Panc1 (cell line): ENCODE data around the gene RPP14.

Source experiments
- CTCF ChIP-seq: fragments of 450-650 bp; IDR thresholded peaks from 2 replicates; pipeline ENCODE4 v1.5.1; 2017; ENCODE audit warnings: mild to moderate bottlenecking
- POLR2AphosphoS5 ChIP-seq: IDR thresholded peaks from 2 replicates; pipeline ENCODE4 v1.6.1; 2012; ENCODE audit warnings: mild to moderate bottlenecking, low read depth, low read length, moderate library complexity
- SIN3A ChIP-seq: IDR thresholded peaks from 2 replicates; pipeline ENCODE4 v1.6.1; 2012; ENCODE audit warnings: low read depth, mild to moderate bottlenecking, low read length, moderate library complexity, borderline replicate concordance; ENCODE audit not compliant: insufficient read depth
- TCF7L2 ChIP-seq: IDR thresholded peaks from 2 replicates; pipeline ENCODE4 v1.6.1; 2011; ENCODE audit warnings: mild to moderate bottlenecking, low read depth, low read length, inconsistent platforms
- TF ChIP-seq, protein P1 (sequence below), 2 experiments: IDR thresholded peaks; 2 replicates each; pipeline ENCODE4 v1.6.1; 2011 to 2012; ENCODE audit warnings: low read depth in 2 of 2, control low read depth in 1 of 2, low read length in 1 of 2, mild to moderate bottlenecking in 1 of 2, moderate library complexity in 1 of 2; ENCODE audit not compliant: insufficient read depth in 1 of 2

DNA sequence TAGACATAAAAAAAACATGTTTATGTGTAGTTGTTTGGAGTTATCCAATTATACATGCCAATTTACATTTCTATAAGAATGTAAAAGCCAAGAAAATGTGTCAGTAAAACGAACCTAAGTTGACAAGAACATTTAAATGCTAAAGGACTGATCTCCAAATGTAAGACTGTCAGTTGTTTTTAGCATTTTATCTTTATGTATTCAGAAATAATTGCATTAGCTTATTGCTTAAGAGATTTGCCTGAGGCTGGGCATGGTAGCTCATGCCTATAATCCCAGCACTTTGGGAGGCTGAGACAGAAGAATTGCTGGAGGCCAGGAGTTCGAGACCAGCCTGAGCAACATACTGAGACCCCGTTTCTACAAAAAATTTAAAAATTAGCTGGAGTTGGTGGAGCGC, 53.6 kb downstream of the RPP14 start:
- TF ChIP-seq CTCF (no peak), POLR2AphosphoS5 (no peak), TCF7L2 (no peak), SIN3A (no peak)
- TF ChIP-seq, protein P1, sequence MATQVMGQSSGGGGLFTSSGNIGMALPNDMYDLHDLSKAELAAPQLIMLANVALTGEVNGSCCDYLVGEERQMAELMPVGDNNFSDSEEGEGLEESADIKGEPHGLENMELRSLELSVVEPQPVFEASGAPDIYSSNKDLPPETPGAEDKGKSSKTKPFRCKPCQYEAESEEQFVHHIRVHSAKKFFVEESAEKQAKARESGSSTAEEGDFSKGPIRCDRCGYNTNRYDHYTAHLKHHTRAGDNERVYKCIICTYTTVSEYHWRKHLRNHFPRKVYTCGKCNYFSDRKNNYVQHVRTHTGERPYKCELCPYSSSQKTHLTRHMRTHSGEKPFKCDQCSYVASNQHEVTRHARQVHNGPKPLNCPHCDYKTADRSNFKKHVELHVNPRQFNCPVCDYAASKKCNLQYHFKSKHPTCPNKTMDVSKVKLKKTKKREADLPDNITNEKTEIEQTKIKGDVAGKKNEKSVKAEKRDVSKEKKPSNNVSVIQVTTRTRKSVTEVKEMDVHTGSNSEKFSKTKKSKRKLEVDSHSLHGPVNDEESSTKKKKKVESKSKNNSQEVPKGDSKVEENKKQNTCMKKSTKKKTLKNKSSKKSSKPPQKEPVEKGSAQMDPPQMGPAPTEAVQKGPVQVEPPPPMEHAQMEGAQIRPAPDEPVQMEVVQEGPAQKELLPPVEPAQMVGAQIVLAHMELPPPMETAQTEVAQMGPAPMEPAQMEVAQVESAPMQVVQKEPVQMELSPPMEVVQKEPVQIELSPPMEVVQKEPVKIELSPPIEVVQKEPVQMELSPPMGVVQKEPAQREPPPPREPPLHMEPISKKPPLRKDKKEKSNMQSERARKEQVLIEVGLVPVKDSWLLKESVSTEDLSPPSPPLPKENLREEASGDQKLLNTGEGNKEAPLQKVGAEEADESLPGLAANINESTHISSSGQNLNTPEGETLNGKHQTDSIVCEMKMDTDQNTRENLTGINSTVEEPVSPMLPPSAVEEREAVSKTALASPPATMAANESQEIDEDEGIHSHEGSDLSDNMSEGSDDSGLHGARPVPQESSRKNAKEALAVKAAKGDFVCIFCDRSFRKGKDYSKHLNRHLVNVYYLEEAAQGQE (IDR thresholded peaks at IDR 0.05; ENCODE audit: insufficient read depth in 1 of 2, low read depth in 2 of 2, low read length in 1 of 2): no peak
